ENCODE results near the gene AQP1. TPM values are rescaled to one million over a fixed set of nuclear protein-coding genes. Genes with fewer than 3 reads are reported as not detected.
A peak's percentile ranks its signal among the peaks of the same experiment; 100 is the strongest.

AQP1 gene
- total and polyA plus RNA-seq, 8 donors: 3.8 to 158 (median 52.5) TPM

- no peak overlapping the region for H3K27ac ChIP-seq
- peak in 1 of 2 donors; percentile 63 for DNase-seq
Observed at GRCh38 chr7:30896036-30896435, 15.6 kb upstream of the AQP1 start.

GRCh38 chr7:30896783-30897637 is 14.6 kb upstream of the AQP1 start:
- H3K4me3 ChIP-seq: no peak overlapping the region
- H3K27me3 ChIP-seq: no peaks in the 10 kb centered on the region
- peaks cover 18 to 68% (median 39%) of the 10 kb centered on the region in 4 donors for H3K4me1 ChIP-seq
- TF ChIP-seq POLR2A (IDR thresholded peaks at IDR 0.05): no peak
- no peak for TF ChIP-seq CTCF (IDR thresholded peaks at IDR 0.05)
- TF ChIP-seq POLR2AphosphoS5 (IDR thresholded peaks at IDR 0.05): no peak
- no peak for TF ChIP-seq EP300 (IDR thresholded peaks at IDR 0.05)
- H3K27ac ChIP-seq: peak overlapping the region in 3 of 5 donors; percentile 18 to 53 (median 39)
- peaks cover 0 to 5% (median 0%) of the 10 kb centered on the region in 4 donors for H3K36me3 ChIP-seq
- H3K9me3 ChIP-seq: no peaks in the 10 kb centered on the region
- intact Hi-C loops (cut with DNase I; ENCODE audit: low total_unique reads): no loop called here
- DNase-seq: peak; percentile 45 to 80
- WGBS, 5 donors: 19 to 40% (median 24%) methylated on average over 10 to 13 of the region's 13 CpGs

More at GRCh38 chr7:30896036-30896435, 15.6 kb upstream of the AQP1 start:
- Histone ChIP-seq H3K4me3 (no peak overlapping the region), H3K9me3 (no peaks in the 10 kb centered on the region), H3K4me1 (peaks cover 18 to 66% (median 39%) of the 10 kb centered on the region in 4 donors), H3K27me3 (no peaks in the 10 kb centered on the region), H3K36me3 (peaks cover 0 to 8% (median 0%) of the 10 kb centered on the region in 4 donors)
- intact Hi-C loops (cut with DNase I; ENCODE audit: low total_unique reads): no loop called here
- TF ChIP-seq POLR2AphosphoS5 (IDR thresholded peaks at IDR 0.05) (no peak), POLR2A (IDR thresholded peaks at IDR 0.05) (no peak), EP300 (IDR thresholded peaks at IDR 0.05) (no peak), CTCF (IDR thresholded peaks at IDR 0.05) (no peak)
- WGBS, 5 donors: 57 to 76% (median 68%) methylated on average over 9 of the region's 9 CpGs

DNA sequence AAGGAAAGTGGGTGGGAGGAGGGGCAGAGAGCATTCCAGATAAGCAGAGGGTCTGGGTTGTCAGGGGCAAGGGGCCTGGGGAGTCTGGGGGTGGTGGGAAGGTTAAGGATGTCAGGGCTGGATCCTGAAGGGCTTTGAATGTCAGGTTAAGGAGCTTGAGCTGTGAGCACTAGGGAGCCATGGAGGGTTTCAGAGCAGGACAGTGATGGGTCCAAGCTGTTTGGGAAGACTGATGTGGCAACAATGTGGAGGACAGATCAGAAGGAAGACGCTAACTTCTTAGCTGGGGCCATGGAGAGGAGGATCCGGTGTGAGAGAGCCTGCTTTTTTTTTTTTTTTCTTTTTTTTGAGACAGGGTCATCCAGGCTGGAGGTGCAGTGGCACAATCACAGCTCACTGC is 13.9 kb upstream of the AQP1 start:
- no peak for DNase-seq
- Histone ChIP-seq H3K27me3 (no peaks in the 10 kb centered on the region), H3K36me3 (no peaks in the 10 kb centered on the region), H3K4me3 (no peak overlapping the region), H3K27ac (peak overlapping the region in 3 of 5 donors; percentile 18 to 53 (median 39)), H3K9me3 (no peaks in the 10 kb centered on the region), H3K4me1 (peaks cover 18 to 68% (median 38%) of the 10 kb centered on the region in 4 donors)
- intact Hi-C loops (cut with DNase I; ENCODE audit: low total_unique reads): no loop called here
- TF ChIP-seq POLR2A (IDR thresholded peaks at IDR 0.05) (no peak), EP300 (IDR thresholded peaks at IDR 0.05) (no peak), CTCF (IDR thresholded peaks at IDR 0.05) (no peak), POLR2AphosphoS5 (IDR thresholded peaks at IDR 0.05) (no peak)
- 43 to 92% (median 82%) methylated on average over 2 of the region's 2 CpGs for WGBS, 5 donors

DNA sequence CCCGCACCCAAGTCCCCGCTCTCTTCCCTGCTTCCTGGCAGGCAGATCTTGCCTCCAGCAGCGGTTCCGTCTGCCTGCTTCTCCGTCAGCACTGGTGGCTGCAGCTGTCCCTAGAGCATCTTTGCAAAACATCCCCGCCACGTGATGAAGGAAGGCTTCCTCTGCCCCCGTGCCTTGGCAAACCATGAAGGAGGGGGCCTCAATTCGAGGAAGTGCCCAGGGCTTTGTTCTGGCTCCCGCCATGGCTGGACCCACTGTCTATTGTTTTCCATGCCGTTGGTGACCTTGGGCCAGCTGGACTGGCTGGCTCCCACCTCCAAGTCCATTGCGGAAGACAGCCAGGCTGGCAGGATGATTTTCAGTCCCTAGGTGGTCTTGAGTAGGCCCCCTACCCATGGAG is 13.2 kb upstream of the AQP1 start:
- DNase-seq: no peak
- H3K27ac ChIP-seq: peak overlapping the region in 1 of 5 donors; percentile 5

More for the DNA sequence above, 13.2 kb upstream of the AQP1 start:
- Histone ChIP-seq H3K4me1 (peaks cover 18 to 62% (median 35%) of the 10 kb centered on the region in 4 donors), H3K4me3 (no peak overlapping the region), H3K9me3 (no peaks in the 10 kb centered on the region), H3K36me3 (no peaks in the 10 kb centered on the region), H3K27me3 (no peaks in the 10 kb centered on the region)
- intact Hi-C loops (cut with DNase I; ENCODE audit: low total_unique reads): no loop called here
- 79 to 86% (median 80%) methylated on average over 10 to 12 of the region's 12 CpGs for WGBS, 5 donors
- TF ChIP-seq POLR2AphosphoS5 (IDR thresholded peaks at IDR 0.05): no peak
- no peak for TF ChIP-seq POLR2A (IDR thresholded peaks at IDR 0.05)
